NCI-H2171 (cell line): ENCODE data around the gene NPHS1.
A peak's percentile ranks its signal among the peaks of the same experiment; 100 is the strongest.
"Not testable (repeated sequence)": the region's sequence is repeated elsewhere in the genome, so short reads cannot be mapped to it uniquely, and the experiment has no call there.

Source experiments
- DNase-seq: peaks from one replicate; lab custom pipeline; 2025; lab: John Stamatoyannopoulos, UW

The NPHS1 gene

DNA sequence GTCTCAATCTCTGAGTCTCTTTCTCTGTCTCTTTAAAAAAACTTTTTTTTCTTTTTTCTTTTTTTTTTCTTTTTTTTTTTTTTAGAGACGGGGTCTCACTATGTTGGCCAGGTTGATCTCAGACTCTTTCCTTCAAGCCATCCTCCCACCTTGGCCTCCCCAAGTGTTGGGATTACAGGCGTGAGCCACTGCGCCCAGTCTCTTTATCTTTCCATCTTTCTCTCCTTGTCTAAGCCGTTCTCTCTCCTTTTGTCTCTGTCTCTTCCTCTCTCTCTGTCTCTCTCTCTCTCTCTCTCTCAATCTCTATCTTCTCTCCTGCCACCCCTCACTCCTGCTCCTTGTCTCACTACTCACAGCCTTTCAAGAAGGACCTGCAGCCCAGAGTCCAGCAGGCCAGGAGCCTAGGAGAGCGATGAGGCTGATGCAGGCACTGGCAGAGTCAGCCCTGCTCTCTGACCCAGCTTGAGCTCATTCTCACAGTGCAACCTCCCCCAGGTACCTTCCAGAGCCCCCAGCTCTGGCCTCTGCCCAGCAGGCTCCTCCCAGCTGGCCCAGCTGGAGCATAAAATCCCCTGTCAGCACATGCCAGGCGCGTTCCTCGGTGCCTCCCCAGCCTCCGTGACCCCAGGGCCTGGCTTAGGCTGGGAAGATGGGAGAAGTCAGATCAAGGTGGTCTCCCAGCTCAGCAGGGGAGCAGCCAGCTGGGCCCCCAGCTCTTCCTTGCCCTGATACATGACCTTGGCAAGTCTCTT is at the start of gene NPHS1:
Gene NPHS1, minus strand, starts transcription at position 476 of the 752 bp plus-strand sequence. CDS start 667 bp downstream, outside the sequence.
- DNase-seq = no peak

DNA sequence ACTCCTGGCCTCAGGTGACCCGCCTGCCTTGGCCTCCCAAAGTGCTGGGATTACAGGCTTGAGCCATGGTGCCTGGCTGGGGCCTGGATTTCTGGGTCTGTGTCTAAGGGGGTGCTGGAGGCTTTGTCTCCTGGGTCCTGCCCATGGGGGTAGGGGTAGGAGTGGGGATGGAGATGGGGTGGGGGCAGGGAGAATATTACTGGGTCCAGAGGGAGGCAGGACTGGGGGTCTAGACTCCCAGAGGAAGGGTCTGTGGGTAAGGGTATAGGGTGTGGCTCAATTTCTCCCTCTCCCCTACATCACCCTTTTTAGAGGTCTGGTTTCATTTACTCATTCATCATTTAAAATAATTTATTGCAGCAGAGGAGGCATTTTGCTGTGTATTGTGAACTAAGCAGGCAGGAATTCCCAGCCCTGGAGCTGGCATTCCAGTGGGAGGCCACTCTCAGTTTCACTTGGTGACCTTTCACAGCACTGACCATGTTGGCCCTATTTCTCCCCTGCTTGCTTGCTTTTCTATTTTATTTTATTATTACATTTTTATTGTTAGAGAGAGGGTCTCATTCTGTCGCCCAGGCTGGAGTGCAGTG is 48.8 kb upstream of the NPHS1 start:
- no peak for DNase-seq

- DNase-seq = peak; percentile 80
Measured at GRCh38 chr19:35899547-35900214, 47.4 kb upstream of the NPHS1 start.

DNA sequence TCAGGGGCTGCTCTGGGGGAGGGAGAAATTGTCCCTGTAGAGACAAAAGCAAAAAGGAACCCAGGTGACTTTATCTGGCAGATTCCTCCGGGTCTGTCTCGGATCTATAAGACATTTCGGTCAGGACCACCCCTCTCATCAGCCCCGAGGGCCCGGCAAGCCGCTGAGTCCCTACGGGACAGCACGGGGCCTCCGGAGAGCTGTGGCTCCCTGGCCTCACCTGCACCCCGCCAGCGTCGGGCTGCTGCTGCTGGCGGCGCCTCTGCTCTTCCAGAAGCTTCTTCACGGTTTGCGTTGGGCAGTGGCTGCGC is 46.1 kb upstream of the NPHS1 start:
- no peak for DNase-seq

DNA sequence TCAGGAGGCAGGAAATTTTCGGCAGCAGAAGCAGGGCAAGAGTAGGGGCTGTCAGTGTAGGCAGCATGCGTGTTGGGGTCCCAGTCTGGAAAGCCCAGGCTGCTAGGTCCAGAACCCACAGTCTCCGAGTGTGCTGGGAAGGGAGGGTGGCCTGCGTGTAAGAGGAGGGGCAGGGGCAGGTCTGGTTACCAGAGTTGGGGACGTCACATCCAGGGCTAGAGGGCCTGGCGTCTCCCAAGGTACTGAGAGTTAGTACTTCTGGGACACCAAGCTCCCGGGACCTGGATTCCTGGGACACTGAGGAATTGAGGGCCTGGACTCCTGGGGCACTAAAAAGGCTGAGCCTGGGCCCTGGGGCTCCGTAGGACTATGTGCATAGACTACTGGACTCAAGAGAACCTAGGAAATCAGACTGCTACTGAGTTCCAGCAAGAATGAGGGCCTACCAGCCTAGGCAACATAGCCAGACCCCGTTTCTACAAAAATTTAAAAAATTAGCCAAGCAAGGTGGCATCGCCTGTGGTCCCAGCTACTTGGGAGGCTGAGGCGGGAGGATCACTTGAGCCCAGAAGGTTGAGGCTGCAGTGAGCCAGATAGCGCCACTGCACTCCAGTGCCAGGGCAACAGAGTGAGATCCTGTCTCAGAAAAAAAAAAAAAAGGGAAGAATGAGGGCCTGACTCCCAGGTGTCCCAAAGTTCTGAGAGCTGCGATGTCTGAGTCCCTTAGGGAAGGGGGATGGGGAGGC is 45.6 kb upstream of the NPHS1 start:
- DNase-seq = no peak

GRCh38 chr19:35896643-35897040 is 44.3 kb upstream of the NPHS1 start:
- no peak for DNase-seq

DNA sequence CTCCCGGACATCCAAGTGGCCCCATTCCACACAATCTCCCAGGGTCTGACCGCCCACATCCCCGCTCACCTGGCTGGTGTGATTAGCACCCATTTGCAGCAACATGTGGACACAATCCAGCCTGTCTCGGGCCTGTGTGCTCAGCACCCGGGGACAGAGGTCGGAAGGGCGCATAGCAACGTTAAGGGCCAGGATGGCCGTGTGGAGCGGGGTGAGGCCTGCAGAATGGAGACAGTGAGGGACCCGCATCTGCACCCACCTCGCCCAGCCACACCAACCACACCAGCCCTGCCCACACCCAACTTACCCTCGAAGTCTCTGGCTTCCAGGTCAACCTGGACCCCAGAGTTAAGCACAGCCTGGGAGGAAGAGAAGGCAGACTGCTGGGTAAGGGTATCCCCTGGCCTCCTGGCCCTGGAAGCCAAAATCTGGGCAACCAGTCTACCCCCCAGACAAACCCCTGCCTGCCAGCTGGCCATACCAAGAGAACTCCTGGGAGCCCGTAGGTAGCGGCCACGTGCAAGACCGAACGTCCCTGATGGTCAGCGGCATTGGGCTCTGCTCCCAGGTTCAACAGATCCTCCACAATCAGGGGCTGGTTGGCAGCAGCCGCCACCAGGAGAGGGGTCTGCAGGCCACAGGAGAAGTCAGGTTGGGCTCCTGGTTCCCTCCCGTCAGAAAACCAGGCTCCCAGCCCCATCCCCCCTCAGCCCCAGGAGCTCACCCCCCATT is 43.8 kb upstream of the NPHS1 start:
- DNase-seq = no peak

GRCh38 chr19:35894342-35894741 is 42.0 kb upstream of the NPHS1 start:
- DNase-seq = no peak

DNA sequence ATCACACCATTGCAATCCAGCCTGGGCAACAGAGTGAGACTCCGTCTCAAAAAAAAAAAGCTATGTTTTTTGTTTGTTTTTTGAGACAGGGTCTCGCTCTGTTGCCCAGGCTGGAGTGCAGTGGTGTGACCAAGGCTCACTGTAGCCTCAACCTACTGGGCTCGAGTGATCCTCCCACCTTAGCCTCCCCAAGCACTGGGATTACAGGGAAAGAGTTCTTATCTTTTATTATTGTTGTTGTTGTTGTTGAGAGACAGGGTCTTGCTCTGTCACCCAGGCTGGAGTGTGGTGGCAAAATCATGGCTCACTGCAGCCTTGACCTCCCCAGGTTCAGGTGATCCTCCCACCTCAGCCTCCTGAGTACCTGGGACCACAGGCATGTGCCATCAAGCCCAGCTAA is 39.5 kb upstream of the NPHS1 start:
- DNase-seq = not testable (repeated sequence)

DNA sequence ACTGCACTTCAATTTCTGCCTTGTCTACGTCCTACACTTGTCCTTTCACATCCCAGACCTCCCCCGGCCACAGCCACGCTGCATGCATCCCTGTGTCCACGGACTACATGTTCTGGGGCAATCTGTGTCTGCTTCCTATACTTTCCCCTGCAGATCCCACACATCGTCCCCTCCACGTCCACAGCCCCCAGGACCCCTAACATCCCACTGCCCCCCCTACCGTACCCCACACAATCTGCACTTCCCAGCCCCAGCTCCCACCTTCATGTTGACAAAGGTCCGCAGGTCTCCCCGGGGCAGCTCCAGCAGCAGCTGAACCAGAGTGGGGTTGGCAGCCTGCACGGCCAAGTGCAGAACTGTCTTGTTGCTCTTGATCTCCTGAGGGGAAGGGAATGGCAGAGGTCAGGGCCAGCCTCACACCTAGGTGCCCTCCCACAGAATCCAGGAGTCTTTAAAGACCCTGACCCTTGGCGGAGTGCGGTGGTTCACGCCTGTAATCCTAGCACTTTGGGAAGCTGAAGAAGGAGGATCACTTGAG is 37.9 kb upstream of the NPHS1 start:
- DNase-seq = no peak

GRCh38 chr19:35889370-35890112 is 37.2 kb upstream of the NPHS1 start:
- DNase-seq = no peak

GRCh38 chr19:35888398-35888797 is 36.1 kb upstream of the NPHS1 start:
- DNase-seq = no peak

DNA sequence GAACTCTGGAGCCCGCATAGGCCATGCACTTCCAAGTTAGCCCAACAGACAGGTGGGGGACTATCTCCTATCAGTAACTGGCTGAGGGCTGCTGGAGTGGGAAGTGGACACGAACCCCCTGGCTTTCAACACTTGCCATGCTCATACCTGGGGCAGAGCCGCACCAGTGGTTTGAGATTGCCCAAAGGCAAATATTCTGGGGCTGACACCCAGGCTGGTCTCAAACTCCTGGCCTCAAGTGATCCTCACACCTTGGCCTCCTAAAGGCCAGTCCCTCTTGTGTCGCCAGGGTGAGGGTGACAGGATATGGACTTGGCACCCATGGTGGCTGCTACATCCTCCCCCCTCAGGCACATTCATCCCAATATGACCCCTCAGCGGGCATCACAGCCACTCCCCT is 34.9 kb upstream of the NPHS1 start:
- no peak for DNase-seq

GRCh38 chr19:35885904-35886303 is 33.6 kb upstream of the NPHS1 start:
- no peak for DNase-seq

GRCh38 chr19:35885225-35885738 is 33.0 kb upstream of the NPHS1 start:
- no peak for DNase-seq

- DNase-seq = no peak
Measured at GRCh38 chr19:35883882-35884281, 31.6 kb upstream of the NPHS1 start.

- peak; percentile 78 for DNase-seq
Measured at GRCh38 chr19:35882114-35882832, 30.0 kb upstream of the NPHS1 start.

DNA sequence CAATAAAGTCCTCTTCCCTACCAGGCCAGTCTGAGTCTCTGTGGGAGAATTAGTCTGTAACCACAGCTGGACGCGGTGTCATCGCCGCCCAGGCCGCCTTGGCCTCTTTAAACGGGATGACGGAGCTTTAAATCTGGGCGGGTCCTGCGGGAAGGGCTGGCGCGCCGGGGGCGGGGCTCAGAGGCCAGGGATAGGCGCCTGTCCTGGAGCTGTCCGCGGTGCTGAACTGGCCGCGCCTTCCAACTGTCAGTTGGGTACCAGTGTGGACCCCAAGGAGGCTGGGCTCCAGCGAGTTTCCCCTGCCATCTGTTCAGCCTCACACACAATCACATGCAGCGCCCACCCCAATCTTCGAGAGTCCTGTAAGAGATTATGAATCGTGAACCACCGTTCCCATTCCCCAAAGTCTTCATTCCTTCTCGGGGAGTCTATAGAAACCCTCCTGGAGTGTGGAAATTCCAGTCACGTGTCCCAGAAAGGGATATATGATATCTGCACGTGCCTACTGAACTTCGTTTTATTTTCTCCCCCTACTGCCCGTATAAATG is 27.5 kb upstream of the NPHS1 start:
- no peak for DNase-seq

- DNase-seq = no peak
Measured at GRCh38 chr19:35879068-35879467, 26.8 kb upstream of the NPHS1 start.

GRCh38 chr19:35874392-35874930 is 22.2 kb upstream of the NPHS1 start:
- no peak for DNase-seq
